Measurements from ENCODE around the gene LHPP.

- TF ChIP-seq, protein P1, sequence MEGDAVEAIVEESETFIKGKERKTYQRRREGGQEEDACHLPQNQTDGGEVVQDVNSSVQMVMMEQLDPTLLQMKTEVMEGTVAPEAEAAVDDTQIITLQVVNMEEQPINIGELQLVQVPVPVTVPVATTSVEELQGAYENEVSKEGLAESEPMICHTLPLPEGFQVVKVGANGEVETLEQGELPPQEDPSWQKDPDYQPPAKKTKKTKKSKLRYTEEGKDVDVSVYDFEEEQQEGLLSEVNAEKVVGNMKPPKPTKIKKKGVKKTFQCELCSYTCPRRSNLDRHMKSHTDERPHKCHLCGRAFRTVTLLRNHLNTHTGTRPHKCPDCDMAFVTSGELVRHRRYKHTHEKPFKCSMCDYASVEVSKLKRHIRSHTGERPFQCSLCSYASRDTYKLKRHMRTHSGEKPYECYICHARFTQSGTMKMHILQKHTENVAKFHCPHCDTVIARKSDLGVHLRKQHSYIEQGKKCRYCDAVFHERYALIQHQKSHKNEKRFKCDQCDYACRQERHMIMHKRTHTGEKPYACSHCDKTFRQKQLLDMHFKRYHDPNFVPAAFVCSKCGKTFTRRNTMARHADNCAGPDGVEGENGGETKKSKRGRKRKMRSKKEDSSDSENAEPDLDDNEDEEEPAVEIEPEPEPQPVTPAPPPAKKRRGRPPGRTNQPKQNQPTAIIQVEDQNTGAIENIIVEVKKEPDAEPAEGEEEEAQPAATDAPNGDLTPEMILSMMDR (IDR thresholded peaks at IDR 0.05), result no peak
- TF ChIP-seq POLR2A (IDR thresholded peaks at IDR 0.05), result no peak
These were observed 189.8 kb downstream of the LHPP start for GRCh38 chr10:124651402-124651891.
